NCI-H510A treated with DMSO at 0.1 percent for 48 hours (cell line): ENCODE measurements around the gene FAM20A.

Source experiments
- DNase-seq: peaks from one replicate; lab custom pipeline; 2025; lab: John Stamatoyannopoulos, UW

FAM20A gene

DNA sequence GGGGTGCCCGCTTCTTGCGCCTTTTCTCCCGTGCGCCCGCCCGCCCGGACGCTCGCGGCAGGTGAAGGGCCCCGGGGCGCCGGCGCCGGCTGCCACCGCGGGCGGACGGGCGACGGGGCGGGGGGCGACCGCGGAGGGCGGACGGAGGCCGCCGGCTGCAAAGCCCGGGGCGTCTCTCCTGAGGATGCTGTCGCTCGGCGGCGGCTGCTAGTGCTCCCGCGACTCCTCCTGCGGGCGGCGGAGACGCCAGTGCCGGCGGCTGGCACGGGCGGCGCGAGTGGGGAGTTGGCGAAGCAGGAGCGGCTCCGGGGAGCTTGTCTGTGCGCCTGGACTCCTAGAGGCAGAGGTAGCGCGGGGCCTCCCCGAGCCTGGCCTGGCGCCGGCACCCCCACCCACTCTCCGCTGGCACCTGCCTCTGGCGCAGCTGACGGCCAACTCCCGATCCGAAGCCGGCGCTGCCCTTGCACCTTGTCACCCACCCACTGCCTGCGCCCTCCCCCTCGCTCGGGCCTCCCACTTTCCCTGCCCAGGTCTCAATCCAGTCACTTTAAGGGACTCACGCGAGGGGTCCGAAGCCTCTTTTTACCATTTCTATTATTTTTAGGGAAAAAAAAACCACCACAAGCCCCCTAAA lies at the start of gene FAM20A:
Gene FAM20A (minus strand): TSS at position 437 of the 634 bp plus-strand sequence. CDS start 701 bp downstream, outside the sequence.
- DNase-seq, result peak; percentile 57

DNA sequence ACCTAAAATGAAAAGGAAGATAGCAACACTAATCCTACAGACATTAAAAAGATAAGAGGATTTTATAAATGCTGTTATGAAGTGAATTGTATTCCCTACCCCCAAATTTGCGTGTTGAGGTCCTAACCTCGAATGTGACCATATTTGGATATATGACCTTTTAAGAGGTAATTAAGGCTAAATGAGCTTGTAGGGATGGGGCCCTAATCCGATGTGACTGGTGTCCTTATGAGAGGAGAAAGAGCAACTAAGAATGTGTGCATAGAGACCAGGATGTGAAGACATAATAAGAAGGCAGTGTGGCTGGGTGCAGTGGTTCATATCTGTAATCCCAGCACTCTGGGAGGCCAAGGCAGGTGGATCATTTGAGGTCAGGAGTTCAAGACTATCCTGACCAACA lies 48.2 kb upstream of the FAM20A start:
- no peak for DNase-seq

DNA sequence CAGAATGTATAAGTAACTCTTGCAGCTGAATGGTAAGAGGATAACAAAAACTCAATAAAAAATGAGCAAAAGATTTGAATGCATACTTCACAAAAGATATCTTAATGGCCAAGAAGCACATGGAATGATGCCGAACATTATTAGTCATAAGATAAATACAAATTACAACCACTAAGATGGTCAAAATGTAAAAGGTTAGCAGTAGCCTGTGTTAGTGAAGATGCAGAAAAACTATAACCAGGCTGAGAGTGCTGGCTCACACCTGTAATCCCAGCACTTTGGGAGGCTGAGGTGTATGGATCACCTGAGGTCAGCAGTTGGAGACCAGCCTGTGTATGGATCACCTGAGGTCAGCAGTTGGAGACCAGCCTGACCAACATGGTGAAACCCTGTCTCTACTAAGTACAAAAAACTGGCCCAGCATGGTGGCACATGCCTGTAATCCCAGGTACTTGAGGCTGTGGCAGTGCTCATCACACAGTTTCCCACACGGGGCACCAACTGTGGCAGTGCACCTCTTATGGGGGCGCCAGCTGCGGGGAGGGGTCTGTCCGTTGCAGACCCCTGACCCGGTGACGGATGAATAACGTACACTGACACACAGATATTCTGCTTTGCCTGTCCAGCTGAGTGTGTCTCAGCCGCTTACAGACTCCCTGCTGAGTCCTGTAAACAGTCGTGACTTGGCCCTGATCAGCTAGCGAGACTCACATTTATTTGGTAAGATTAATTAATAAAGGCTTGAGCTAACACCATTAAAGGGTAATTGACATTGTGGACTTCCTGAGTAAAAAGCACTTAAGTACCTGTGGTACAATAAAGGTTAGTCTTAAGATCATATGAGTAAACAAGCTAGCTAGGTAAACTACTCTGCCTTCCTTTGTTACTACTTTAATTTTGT lies 45.7 kb upstream of the FAM20A start:
- peak; percentile 41 for DNase-seq

DNA sequence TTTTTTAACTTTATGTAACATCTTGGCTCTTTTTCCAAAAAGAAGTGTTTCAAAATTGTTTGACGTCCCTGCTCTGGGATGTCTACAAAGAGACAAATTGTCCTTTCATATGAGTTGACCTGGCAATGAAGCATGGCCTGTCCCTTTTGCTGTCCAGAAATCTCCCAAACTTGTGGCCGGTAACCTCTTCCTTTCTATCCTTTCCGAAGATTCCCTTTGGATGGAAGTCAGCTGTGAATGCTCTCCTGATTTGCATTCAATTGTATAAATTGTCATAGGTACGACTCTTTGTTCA lies 40.9 kb upstream of the FAM20A start:
- DNase-seq, result no peak

DNA sequence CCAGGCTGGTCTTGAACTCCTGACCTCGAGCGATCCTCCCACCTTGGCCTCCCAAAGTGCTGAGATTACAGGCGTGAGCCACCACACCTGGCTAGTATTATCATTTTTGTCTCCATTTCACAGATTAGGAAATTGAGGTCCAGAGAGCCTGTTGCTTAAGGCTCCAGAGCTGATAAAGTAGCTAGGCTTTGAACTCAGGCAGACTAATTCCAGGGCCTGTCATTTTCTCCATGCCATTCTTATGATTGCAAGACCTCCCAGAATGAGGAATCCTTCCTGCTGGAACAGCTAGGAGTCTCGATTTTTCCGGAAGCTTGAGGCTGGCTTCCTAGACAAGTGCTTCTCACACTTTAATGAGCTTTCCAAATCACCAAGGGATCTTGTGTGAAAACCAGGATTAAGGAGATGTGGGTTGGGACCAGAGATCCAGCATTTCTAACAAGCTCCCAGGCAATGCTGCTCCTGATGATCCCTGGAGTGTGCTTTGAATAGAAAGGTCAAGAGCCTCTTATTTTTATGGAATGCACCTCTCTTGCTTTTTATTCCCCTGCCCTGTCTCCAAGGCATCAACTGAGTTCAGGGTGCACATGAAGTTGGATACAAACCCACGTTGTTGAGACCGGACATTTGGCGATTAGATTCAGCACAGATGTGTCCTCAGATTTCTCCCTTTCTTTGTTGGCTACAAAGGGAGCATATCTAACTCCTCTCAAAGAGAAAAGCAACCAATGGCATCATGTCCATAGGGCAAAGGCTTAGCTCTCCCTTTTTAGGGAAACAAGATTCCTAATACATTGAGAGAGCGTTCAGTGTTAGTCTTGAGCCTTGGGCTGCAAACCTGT lies 40.3 kb upstream of the FAM20A start:
- peak; percentile 6 for DNase-seq

DNA sequence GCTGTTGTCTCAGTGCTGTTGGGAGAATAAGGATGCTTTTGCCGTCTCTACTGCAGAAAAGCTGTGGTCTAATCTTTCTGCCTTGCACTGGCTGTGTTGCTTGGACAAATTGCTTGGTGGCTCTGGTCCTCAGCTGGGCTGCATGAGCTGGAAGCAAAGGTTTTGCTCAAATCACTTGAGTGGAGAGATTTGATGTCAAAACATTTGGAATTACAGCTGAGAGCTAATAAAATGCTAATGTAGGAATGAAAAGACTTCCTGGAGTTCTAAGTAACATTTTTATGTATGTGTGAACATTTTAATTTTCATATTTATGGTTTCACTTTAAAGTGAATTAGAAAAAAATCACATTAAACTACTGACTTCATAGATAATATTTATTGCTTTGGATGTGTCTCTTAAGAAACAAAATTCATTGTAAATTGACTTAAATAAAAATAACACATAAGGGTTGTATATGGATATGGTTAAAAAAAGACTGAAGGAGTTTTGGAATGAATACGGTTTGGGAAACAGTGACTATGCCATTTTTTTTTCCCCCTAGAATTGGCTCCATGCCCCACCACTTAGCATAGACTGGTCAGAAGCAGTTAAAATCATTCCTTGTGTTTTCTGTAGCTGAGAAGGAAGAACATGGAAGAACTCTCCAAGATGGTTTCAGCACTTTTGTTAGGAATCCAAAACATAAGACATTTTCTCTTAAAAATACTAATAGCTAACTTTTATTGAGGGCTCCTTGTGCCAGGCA lies 39.2 kb upstream of the FAM20A start:
- no peak for DNase-seq

DNA sequence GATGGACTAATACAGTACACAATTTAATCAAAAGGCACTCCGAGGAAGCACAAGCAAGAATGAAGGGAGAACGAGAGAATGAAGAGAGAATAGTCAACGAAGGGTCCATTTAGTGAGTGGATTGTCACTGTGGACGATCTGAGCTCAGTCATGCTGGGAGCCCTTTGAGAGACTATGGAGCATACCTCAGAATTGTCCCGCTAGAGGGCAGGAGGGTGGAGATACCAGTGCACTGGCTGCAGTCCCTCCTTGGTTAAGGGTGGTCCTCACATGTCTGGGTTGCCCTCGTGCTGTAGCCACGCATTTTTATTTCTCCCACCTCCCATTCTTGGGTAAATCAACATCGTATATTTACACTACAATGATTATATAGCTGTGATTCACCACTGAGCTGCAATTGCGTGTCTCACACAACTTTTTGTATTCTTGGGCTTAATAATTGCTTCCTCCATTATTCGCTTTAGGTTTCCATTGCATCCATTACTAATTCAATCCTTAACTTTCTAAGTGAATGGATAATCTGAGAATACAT lies 33.2 kb upstream of the FAM20A start:
- no peak for DNase-seq

DNA sequence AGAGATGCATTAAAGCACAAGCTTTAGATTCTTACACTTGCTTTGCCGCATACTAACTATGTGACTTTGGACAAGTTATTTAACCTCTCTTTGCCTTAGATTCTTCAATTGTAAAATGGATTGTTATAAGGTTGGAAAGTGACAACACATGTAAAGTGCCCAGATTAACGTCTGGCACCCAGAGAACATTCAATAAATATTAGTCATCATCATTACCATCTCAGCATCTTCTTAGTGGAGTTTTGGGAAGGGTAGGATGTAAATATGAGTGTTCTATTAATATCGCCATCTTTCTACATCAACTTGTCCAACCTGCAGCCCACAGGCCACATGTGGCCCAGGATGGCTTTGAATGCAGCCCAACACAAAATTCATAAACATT lies 27.4 kb upstream of the FAM20A start:
- DNase-seq, result no peak

DNA sequence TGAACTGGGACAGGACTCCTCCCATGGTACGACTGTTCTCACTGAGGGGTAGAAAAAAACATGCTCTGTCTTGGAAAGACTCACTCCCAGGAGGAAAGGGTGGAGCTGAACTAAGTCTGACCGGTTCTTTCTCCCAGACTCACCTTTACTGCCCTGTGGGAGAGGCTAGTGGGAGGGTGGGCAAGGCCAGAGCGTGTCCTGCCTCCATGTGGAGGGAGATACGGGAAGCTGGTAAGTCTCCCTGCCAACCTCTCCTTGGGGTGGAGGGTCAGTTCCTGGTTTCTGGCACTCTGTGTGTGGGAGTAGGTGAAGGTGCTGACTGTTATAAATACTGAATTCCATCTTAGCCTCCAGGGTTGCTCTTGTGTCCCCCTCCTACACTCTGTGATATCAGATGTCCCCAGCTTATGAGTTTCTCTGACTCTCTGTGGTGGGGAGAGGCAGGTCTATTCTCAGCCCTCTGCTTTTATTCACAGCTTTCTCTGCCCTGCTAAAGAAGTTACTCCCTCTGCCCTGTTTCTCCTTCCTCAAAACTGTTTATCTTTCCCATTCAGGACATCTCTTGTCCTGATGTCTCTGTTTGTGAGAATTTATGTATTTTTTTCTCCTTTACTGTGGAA lies 26.9 kb upstream of the FAM20A start:
- no peak for DNase-seq

DNA sequence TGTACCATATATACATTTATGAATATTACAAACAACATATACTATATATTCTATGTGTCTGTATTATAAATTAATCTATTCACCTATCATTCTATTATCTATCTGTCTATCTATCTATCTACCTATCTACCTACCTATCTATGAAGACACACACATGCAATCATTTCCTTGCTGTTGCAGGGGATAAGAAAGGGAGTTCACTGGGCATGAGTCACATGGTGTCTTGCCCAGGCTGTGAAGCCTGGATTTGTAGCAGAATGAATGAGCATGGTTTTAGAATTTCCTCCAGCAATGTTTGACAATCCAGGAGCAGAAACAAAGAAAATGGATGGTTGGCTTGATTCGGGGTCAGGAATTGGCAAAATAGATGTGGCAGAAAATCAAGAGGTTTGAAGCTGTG lies 23.2 kb upstream of the FAM20A start:
- no peak for DNase-seq

DNA sequence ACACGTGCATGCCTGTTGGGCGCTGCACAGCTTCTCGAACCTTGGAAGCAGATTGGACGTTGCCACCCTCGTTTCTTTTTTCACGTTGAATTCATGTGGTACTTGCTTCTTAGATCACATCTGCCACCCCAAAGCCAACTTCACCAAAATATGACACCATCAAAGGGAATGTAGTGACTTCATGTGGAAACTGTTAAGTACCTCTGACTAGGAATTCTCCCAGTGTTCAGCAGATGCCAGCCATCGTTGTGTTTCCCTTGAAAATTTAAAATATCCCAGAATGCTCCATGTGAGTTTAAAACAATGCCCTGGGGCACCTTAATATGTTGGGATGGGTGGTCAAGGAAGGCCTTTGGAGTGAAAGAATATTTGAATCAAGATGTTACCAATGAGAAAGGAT lies 22.6 kb upstream of the FAM20A start:
- no peak for DNase-seq

DNA sequence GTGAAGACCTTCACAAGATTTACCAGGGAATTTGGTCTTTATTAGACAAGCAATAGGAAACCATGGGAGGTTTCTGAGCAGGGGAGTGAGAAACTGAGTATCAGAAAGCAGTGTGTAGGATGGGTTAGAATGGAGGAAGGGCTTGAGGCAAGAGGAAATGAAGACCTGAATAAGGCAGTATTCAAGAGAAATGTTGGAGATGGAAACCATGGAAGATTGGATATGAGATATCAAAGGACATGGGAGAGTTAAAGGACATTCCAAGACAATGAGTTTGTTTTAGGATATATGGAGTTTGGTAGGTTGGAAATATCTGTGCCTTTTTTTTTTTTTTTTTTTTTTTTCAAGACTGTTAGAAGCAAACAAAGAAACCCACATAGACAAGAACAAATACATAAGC lies 21.3 kb upstream of the FAM20A start:
- DNase-seq, result no peak

DNA sequence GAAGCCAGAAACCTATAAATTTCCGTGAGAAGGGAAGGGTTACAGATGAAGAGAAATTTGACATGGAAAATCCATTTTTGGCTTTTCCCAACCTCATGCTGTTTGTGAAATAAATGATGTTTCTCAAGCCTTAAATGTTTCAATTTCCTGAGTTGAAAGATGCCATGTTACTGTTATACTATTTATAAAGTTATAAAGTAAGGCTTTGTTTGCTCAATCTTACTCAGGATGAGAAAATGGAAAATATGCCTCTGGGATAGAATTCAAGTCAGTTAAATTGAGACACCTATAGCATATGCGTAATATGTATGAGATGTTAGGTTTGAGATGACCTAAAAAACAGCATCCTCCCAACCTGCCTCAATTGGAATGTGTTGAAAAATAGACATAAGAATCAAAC lies 19.9 kb upstream of the FAM20A start:
- no peak for DNase-seq

DNA sequence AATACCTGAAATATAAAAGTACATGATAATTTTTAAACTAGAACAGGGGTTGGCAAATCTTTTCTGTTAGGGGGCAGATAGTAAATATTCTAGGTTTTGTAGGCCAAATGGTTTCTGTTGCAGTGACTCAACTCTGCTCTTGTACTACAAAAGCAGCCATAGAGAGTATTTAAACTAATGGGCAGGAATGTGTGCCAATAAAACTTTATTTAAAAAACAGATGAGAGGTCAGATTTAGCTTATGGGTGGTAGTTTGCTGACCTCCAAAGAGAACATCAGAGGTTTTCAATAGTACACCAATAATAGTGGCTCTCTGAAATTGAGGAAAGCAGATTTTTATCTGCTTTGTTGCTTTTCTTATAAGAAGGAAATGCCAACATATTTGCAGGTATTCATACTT lies 15.2 kb upstream of the FAM20A start:
- DNase-seq, result no peak

DNA sequence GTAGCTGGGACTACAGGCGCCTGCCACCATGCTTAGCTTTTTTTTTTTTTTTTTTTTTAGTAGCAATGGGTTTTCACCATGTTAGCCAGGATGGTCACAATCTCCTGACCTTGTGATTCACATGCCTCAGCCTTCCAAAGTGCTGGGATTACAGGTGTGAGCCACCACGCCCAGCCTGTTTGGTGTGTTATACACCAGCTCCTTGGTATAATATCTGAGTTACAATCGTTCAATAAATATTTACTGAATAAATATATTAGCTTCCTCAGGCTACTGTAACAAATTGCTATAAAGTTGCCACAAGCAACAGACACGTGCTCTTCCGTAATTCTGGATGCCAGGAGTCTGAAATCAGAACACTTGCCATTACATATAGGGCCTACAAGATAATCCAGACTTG lies 13.6 kb upstream of the FAM20A start:
- DNase-seq, result no peak

DNA sequence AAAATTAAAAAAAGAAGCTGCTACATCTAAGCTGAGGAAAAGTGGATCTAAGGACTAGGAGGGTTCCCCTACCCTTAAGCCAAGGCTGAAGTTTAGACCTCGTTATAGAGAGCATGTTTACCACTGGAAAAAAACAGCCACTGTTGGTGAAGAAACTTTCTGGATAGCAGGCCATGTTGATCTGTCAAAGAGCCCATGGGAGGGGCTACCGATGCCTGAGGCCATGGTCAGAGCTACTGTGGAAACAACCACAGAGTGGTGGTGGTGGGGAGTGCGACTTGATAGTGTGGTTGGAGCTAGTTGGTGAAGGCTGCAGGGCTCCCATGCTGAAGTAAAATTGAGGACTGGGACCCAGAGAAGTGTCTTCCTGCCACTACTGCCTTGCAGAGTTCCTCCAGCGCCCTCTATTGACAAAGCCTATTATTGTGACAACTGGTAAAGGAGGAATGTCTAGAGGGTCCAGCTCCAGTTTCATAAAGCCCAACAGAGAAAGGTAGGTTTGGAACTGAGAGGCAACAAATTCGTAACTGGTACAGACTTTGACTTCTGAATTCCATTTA lies 12.7 kb upstream of the FAM20A start:
- DNase-seq, result peak; percentile 11

DNA sequence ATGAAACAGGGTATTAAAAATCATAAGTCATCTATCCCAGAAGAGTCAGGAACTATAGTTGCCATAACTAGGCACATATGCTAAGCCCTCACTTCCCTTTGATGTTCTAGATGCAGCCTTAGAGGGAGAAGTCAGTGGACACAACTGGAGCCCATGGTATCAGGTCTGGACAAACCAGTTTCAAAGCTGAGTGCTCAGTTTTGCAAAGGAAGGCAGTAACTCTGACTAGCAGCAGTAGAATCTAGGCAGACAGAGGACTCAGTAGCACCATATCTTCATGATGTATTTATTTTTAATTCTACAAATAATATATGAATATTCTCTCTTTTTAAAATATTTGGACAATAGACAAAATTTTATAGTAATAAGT lies 11.7 kb upstream of the FAM20A start:
- no peak for DNase-seq

DNA sequence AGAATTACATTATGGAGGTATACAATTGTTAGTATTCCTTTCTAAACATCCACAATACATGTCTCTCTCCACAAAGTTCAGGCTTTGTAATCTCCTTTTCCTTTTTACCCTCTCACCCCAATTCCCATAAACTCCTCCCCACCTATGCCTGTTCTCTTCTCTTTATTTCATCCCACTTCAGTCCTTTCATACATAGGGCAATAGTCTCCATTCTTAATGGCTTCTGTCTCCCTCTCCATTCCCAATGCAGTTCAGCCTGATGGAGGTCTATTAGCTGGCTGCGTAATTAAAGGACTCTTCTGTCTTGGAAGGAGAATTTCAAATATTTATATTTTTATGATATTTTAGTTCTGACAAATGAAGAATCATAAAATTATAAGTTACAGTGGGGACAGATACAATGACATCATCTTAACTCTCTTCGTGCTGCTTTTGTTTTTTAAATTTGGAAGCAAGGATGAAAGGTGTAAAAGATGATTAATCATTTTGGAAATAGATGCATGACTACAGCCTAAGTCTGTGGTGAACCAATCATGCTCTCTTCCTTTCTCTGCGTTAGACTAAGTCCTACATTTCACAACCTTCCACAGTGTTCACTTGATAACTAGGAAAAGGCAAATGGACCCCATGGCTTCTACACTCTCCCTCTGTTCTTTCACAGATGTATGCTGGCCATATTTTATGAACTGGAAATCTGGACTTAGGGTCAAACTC lies 11.2 kb upstream of the FAM20A start:
- no peak for DNase-seq

DNA sequence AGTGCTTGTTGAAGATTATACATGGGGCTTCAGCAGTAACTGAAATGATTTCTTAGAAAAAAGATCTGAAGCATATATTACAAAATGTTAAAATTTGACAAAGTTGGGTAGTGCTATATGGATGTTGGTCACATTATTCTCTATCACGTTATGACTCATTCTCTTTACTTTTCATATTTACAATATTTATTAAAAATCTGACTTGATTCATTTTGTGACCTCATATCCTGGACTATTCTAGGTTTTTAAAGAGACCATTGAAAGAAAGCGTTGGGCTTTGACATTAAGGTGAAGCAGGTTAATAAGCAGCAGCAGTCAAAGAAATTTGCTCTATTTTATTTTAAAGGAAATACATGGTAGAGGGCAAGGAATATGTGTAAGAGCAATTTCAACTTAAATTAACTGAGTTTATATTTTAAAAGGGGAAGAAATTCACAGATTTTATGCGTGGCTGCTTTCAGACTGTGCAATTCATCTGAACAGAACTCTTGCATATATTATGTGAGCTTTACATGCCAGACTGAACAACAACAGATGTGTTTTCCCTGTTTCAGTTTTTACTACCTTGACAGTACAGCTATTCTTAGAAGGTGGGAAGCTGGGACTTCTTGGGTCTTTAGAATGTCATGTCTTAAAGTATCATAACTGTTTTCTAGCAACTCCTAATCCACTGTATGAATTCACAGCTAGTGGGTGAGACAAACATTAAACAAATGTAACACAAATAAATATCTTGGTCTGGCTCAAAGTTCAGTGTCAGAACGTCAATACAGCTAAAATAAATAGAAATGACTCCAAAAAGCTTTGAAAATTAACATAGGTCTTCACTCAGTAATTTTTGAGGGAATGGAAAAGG lies 10.4 kb upstream of the FAM20A start:
- no peak for DNase-seq

DNA sequence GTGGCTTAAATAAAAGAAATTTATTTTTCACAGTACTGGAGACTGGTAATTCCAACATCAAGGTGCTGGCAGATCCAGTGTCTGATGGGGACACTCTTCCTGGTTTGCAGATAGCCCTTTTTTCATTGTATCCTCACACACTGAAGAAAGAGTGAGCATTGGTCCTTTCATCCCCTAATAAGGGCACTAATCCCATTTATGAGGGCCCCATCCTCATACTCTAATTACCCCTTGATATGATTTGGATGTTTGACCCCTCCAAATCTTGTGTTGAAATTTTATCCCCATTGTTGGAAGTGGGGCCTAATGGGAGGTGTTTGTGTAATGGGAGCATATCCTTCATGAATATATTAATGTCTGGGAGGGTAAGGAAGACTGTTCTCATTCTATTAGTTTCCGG lies 9.4 kb upstream of the FAM20A start:
- no peak for DNase-seq
